SK-N-SH treated with all-trans-retinoic acid at 6 μM for 48 hours (cell line): ENCODE data around the gene LAPTM5.

Experiments
- ATAC-seq: fragments of 200-7000 bp; cut with Tn5 transposase; 3 replicates; pipeline ENCODE4 v1.9.1; 2020; ENCODE audit warnings: mild to moderate bottlenecking, moderate library complexity
- BACH2 ChIP-seq: fragments of 250-450 bp; sonication (Bioruptor Pico); IDR thresholded peaks from 2 replicates; pipeline ENCODE4 v1.9.0; 2021; ENCODE audit warnings: mild to moderate bottlenecking, borderline replicate concordance
- CSDC2 ChIP-seq: fragments of 250-450 bp; sonication (Bioruptor Pico); IDR thresholded peaks from 2 replicates; pipeline ENCODE4 v1.5.0; 2020; ENCODE audit warnings: mild to moderate bottlenecking, moderate library complexity
- ESRRG ChIP-seq: fragments of 250-450 bp; sonication (Bioruptor Pico); IDR thresholded peaks from 2 replicates; pipeline ENCODE4 v1.6.1; 2021; ENCODE audit warnings: mild to moderate bottlenecking
- GLIS3 ChIP-seq: fragments of 250-450 bp; sonication (Bioruptor Pico); IDR thresholded peaks from 2 replicates; pipeline ENCODE4 v1.5.0; 2020; ENCODE audit warnings: mild to moderate bottlenecking, moderate library complexity
- ISL1 ChIP-seq: fragments of 250-450 bp; sonication (Bioruptor Pico); IDR thresholded peaks from 2 replicates; pipeline ENCODE4 v2.1.2; 2022; ENCODE audit warnings: mild to moderate bottlenecking, moderate library complexity
- OSR1 ChIP-seq: fragments of 250-450 bp; sonication (Bioruptor Pico); IDR thresholded peaks from 2 replicates; pipeline ENCODE4 v1.8.0; 2022; ENCODE audit warnings: moderate library complexity, mild to moderate bottlenecking, inconsistent platforms
- PPARA ChIP-seq: fragments of 250-450 bp; sonication (Bioruptor Pico); IDR thresholded peaks from 2 replicates; pipeline ENCODE4 v1.5.0; 2020; ENCODE audit warnings: mild to moderate bottlenecking, borderline replicate concordance
- RARB ChIP-seq: fragments of 250-450 bp; sonication (Bioruptor Pico); IDR thresholded peaks from 2 replicates; pipeline ENCODE4 v1.8.0; 2021; ENCODE audit warnings: mild to moderate bottlenecking, moderate library complexity
- SNAI2 ChIP-seq: fragments of 250-450 bp; sonication (Bioruptor Pico); IDR thresholded peaks from 2 replicates; pipeline ENCODE4 v1.5.0; 2020; ENCODE audit warnings: mild to moderate bottlenecking, moderate library complexity
- TCF4 ChIP-seq: fragments of 250-450 bp; sonication (Bioruptor Pico); IDR thresholded peaks from 2 replicates; pipeline ENCODE4 v1.8.0; 2021; ENCODE audit warnings: mild to moderate bottlenecking, moderate library complexity, borderline replicate concordance
- TOX ChIP-seq: fragments of 250-450 bp; sonication (Bioruptor Pico); IDR thresholded peaks from 2 replicates; pipeline ENCODE4 v1.8.0; 2021; ENCODE audit warnings: mild to moderate bottlenecking, moderate library complexity, borderline replicate concordance
- TSHZ2 ChIP-seq: fragments of 250-450 bp; sonication (Bioruptor Pico); IDR thresholded peaks from 2 replicates; pipeline ENCODE4 v1.5.0; 2020; ENCODE audit warnings: mild to moderate bottlenecking, moderate library complexity
- ZC3H10 ChIP-seq: fragments of 250-450 bp; sonication (Bioruptor Pico); IDR thresholded peaks from 2 replicates; pipeline ENCODE4 v1.5.1; 2021; ENCODE audit warnings: mild to moderate bottlenecking, moderate library complexity
- ZFP30 ChIP-seq: fragments of 450-650 bp; formaldehyde crosslinking; IDR thresholded peaks from 2 replicates; pipeline ENCODE4 v1.5.0; 2022; ENCODE audit warnings: mild to moderate bottlenecking, moderate library complexity
- ZNF565 ChIP-seq: fragments of 450-650 bp; formaldehyde crosslinking; conservative IDR thresholded peaks from 2 replicates; pipeline ENCODE4 v1.5.0; 2020; ENCODE audit warnings: low read depth, mild to moderate bottlenecking, moderate library complexity
- ZNF70 ChIP-seq: fragments of 450-650 bp; formaldehyde crosslinking; IDR thresholded peaks from 2 replicates; pipeline ENCODE4 v1.5.0; 2020; ENCODE audit warnings: mild to moderate bottlenecking, moderate library complexity
- ZNF8 ChIP-seq: fragments of 450-650 bp; formaldehyde crosslinking; IDR thresholded peaks from 2 replicates; pipeline ENCODE4 v1.5.0; 2020; ENCODE audit warnings: mild to moderate bottlenecking, moderate library complexity
- TF ChIP-seq, protein P1 (sequence below): fragments of 250-450 bp; sonication (Bioruptor Pico); IDR thresholded peaks from 2 replicates; pipeline ENCODE4 v1.5.1; 2021; ENCODE audit warnings: mild to moderate bottlenecking, moderate library complexity
- TF ChIP-seq, protein P2 (sequence below): fragments of 250-450 bp; sonication (Bioruptor Pico); IDR thresholded peaks from 2 replicates; pipeline ENCODE4 v1.8.0; 2020; ENCODE audit warnings: mild to moderate bottlenecking, moderate library complexity, borderline replicate concordance

LAPTM5 gene

GRCh38 chr1:30721341-30721793 lies 36.2 kb downstream of the LAPTM5 start:
- TF ChIP-seq, protein P1, sequence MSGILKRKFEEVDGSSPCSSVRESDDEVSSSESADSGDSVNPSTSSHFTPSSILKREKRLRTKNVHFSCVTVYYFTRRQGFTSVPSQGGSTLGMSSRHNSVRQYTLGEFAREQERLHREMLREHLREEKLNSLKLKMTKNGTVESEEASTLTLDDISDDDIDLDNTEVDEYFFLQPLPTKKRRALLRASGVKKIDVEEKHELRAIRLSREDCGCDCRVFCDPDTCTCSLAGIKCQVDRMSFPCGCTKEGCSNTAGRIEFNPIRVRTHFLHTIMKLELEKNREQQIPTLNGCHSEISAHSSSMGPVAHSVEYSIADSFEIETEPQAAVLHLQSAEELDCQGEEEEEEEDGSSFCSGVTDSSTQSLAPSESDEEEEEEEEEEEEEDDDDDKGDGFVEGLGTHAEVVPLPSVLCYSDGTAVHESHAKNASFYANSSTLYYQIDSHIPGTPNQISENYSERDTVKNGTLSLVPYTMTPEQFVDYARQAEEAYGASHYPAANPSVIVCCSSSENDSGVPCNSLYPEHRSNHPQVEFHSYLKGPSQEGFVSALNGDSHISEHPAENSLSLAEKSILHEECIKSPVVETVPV (CRISPR knock-in tag), result no peak
- TF ChIP-seq PPARA (CRISPR knock-in tag) (no peak), TCF4 (no peak), OSR1 (CRISPR knock-in tag) (no peak), ISL1 (CRISPR knock-in tag) (no peak), ZC3H10 (CRISPR knock-in tag) (no peak), RARB (CRISPR knock-in tag) (no peak), TSHZ2 (CRISPR knock-in tag) (no peak), CSDC2 (CRISPR knock-in tag) (no peak), ESRRG (CRISPR knock-in tag) (no peak), SNAI2 (no peak), ZNF565 (no peak)
- TF ChIP-seq, protein P2, sequence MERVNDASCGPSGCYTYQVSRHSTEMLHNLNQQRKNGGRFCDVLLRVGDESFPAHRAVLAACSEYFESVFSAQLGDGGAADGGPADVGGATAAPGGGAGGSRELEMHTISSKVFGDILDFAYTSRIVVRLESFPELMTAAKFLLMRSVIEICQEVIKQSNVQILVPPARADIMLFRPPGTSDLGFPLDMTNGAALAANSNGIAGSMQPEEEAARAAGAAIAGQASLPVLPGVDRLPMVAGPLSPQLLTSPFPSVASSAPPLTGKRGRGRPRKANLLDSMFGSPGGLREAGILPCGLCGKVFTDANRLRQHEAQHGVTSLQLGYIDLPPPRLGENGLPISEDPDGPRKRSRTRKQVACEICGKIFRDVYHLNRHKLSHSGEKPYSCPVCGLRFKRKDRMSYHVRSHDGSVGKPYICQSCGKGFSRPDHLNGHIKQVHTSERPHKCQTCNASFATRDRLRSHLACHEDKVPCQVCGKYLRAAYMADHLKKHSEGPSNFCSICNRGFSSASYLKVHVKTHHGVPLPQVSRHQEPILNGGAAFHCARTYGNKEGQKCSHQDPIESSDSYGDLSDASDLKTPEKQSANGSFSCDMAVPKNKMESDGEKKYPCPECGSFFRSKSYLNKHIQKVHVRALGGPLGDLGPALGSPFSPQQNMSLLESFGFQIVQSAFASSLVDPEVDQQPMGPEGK, result no peak
- no peak for ATAC-seq

- no peak for TF ChIP-seq ISL1 (CRISPR knock-in tag)
- TF ChIP-seq, protein P2, result no peak
- TF ChIP-seq ZNF70, result no peak
These were observed 37.0 kb downstream of the LAPTM5 start for GRCh38 chr1:30720271-30721223.

GRCh38 chr1:30719406-30720270 lies 37.9 kb downstream of the LAPTM5 start:
- ATAC-seq, result peak; percentile 0; the same call in 2 of the 3 replicates
- TF ChIP-seq ZFP30 (CRISPR knock-in tag) (no peak), ISL1 (CRISPR knock-in tag) (no peak), TOX (CRISPR knock-in tag) (no peak), ZC3H10 (CRISPR knock-in tag) (no peak), PPARA (CRISPR knock-in tag) (no peak), TCF4 (no peak), BACH2 (CRISPR knock-in tag) (no peak), ZNF8 (CRISPR knock-in tag) (no peak), RARB (CRISPR knock-in tag) (no peak), GLIS3 (CRISPR knock-in tag) (no peak)

More at GRCh38 chr1:30720271-30721223, 37.0 kb downstream of the LAPTM5 start:
- ATAC-seq, result no peak
